Heart right ventricle (tissue), 16 donors: ENCODE data around the gene MESP1. TPM values are rescaled to one million over a fixed set of nuclear protein-coding genes. Genes with fewer than 3 reads are reported as not detected.

ENCODE experiments used
- ATAC-seq, 8 donors: fragments of 200-7000 bp; cut with Tn5 transposase; one replicate each; pipeline ENCODE4 v1.9.1; 2020; ENCODE audit warnings: mild to moderate bottlenecking in 8 of 8, moderate library complexity in 8 of 8, moderate number of reproducible peaks in 1 of 8
- DNase-seq, 2 donors: peaks; one replicate each; pipeline ENCODE4 v3.0.0-alpha.2; 2020
- H3K27ac ChIP-seq, 10 donors: fragments of 200-600 bp; sonication (generic) in 2 of 10; one replicate each; pipeline versions ENCODE4 v1.5.0 to v1.8.0; 2020 to 2022; ENCODE audit warnings: mild to moderate bottlenecking in 3 of 10
- H3K27me3 ChIP-seq, 7 donors: fragments of 200-600 bp; one replicate each; pipeline ENCODE4 v1.8.0; 2021 to 2022; ENCODE audit warnings: mild to moderate bottlenecking in 2 of 7
- H3K36me3 ChIP-seq, 9 donors: fragments of 200-600 bp; sonication (generic) in 1 of 9; one replicate each; pipeline versions ENCODE4 v1.5.0 to v1.8.0; 2020 to 2022; ENCODE audit warnings: mild to moderate bottlenecking in 2 of 9
- H3K4me1 ChIP-seq, 9 donors: fragments of 200-600 bp; sonication (generic) in 1 of 9; one replicate each; pipeline versions ENCODE4 v1.5.0 to v1.8.0; 2020 to 2022; ENCODE audit warnings: mild to moderate bottlenecking in 4 of 9
- H3K4me3 ChIP-seq, 10 donors: fragments of 200-600 bp; sonication (generic) in 2 of 10; one replicate each; pipeline versions ENCODE4 v1.5.0 to v1.8.0; 2020 to 2022; ENCODE audit warnings: mild to moderate bottlenecking in 7 of 10, moderate library complexity in 2 of 10
- H3K9me3 ChIP-seq, 11 donors: fragments of 200-600 bp in 10 of 11; sonication (generic) in 2 of 11; one replicate each; pipeline versions ENCODE4 v1.5.0 to v1.8.0; 2013 to 2022; ENCODE audit warnings: mild to moderate bottlenecking in 2 of 11, control low read depth in 1 of 11, moderate library complexity in 1 of 11
- WGBS, 2 donors: extraction: QIAGEN DNeasy Blood & Tissue Kit; methylation state at CpG; one replicate each; pipeline ENCODE4 v1.1.7; 2013; ENCODE audit warnings: inconsistent platforms in 1 of 2; 5-methylcytosine and 5-hydroxymethylcytosine counted together
- intact Hi-C, 10 donors: fragments of 100-400 bp; cut with DNase I; formaldehyde crosslinking; loops; one replicate each; pipeline versions ENCODE4 v1.11.1 to v1.14.2; 2022
- polyA plus RNA-seq, 2 donors: library from polyadenylated mRNA; stranded (reverse); fragments of 200-250 nt; gene quantifications; one replicate each; pipeline ENCODE4 v1.2.3, GENCODE V29; 2013
- total RNA-seq, 10 donors: library from RNA; stranded (reverse); fragmentation: NEBNext Ultra II Directional in 3 of 10; extraction: Animal tissue kit (Norgen Biotek cat#: 25700) in 3 of 10; gene quantifications; one replicate each; pipeline versions ENCODE4 v1.2.1 to v1.2.4, GENCODE V29; 2021 to 2023
- TF ChIP-seq, protein P1 (sequence below), 9 donors: fragments of 200-600 bp; sonication (generic) in 2 of 9; IDR thresholded peaks; one replicate each; pipeline versions ENCODE4 v1.5.0 to v1.8.0; 2021 to 2022; ENCODE audit warnings: antibody characterized with exemption in 9 of 9, mild to moderate bottlenecking in 5 of 9, moderate library complexity in 1 of 9
- donor health status: Arrhythmogenic right ventricular cardiomyopathy.
- donor health status: ischemic (EF 13 %, LVEDD 7.1; RV severe dilation, severe dysfunction).
- donor health status: healthy with polysubstance abuse.
- donor health status: DM: no; HTN: yes; CAD: no.
- donor health status: DM: no; HTN: no; CAD: no.
- donor health status: ischemic (EF 25% LVEDD 6.9; RV normal size, moderate dysfunction).
- donor health status: ischemic (EF 25% LVEDD 5.7; RV mildly dilated, moderate dysfunction).
- donor health status: healthy.
- donor health status: DM: yes; HTN: yes; CAD: no.
- donor health status: Ischemic cardiomyopathy.
- donor health status: ischemic (EF 35%, LVEDD 5.7; RV mildly dilated, moderate dysfunction).
- donor health status: nonischemic (EF 11% LVEDD 7.7; RV severe dilation, severe dysfunction).
- donor health status: DM: yes; HTN: yes; CAD: no.
- donor health status: PGD.
- donor health status: ischemic (EF 29% LVEDD 5.4; RV normal size, mild dysfunction).
- donor health status: nonischemic (EF 23%, LVEDD 6.1; RV moderate dilation, normal function).

The MESP1 gene
- total and polyA plus RNA-seq, 12 donors: 1.3 to 9.2 (median 5.6) TPM

DNA sequence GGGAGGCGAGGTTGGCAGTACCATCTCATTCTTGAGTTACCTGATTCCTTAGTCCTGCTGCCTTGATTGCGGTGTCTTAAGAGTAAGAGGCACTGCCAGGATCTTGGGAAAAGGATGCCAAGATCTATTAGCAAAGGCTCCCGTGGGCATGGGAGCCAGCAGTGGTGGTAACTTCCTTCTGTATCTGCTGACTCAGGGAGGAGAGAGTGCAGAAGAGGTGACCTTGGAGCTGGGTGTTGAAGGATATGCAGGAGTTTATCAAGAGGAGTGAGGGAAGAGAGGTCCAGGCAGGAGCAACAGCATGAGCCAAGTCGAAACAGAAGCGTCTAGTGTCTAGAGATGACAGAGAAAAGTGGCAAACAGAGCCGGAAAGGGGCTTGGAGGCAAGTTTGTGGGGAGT, 29.6 kb upstream of the MESP1 start:
- H3K27me3 ChIP-seq: peaks cover 0 to 14% (median 0%) of the 10 kb centered on the region in 7 donors

GRCh38 chr15:89778861-89779260, 27.8 kb upstream of the MESP1 start:
- TF ChIP-seq, protein P1, sequence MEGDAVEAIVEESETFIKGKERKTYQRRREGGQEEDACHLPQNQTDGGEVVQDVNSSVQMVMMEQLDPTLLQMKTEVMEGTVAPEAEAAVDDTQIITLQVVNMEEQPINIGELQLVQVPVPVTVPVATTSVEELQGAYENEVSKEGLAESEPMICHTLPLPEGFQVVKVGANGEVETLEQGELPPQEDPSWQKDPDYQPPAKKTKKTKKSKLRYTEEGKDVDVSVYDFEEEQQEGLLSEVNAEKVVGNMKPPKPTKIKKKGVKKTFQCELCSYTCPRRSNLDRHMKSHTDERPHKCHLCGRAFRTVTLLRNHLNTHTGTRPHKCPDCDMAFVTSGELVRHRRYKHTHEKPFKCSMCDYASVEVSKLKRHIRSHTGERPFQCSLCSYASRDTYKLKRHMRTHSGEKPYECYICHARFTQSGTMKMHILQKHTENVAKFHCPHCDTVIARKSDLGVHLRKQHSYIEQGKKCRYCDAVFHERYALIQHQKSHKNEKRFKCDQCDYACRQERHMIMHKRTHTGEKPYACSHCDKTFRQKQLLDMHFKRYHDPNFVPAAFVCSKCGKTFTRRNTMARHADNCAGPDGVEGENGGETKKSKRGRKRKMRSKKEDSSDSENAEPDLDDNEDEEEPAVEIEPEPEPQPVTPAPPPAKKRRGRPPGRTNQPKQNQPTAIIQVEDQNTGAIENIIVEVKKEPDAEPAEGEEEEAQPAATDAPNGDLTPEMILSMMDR (IDR thresholded peaks at IDR 0.05): no peak
- DNase-seq: no peak
- H3K36me3 ChIP-seq: no peaks in the 10 kb centered on the region
- no peaks in the 10 kb centered on the region for H3K9me3 ChIP-seq
- H3K4me3 ChIP-seq: no peak overlapping the region
- H3K27ac ChIP-seq: no peak overlapping the region
- intact Hi-C loops: loop anchor here in 1 of 10 donors (5.0 kb wide), 1 partner anchor 33 kb away; the partner anchor contains the start of gene ANPEP
- WGBS, 2 donors: 85 to 94% methylated on average over 4 of the region's 4 CpGs
- H3K4me1 ChIP-seq: peaks cover 7 to 46% (median 14%) of the 10 kb centered on the region in 9 donors
- peaks cover 0 to 14% (median 0%) of the 10 kb centered on the region in 7 donors for H3K27me3 ChIP-seq
- ATAC-seq: no peak

More for the DNA sequence above, 29.6 kb upstream of the MESP1 start:
- no peak for DNase-seq
- intact Hi-C loops: no loop called here
- H3K4me1 ChIP-seq: peaks cover 7 to 46% (median 14%) of the 10 kb centered on the region in 9 donors
- peaks cover 0 to 14% (median 0%) of the 10 kb centered on the region in 9 donors for H3K36me3 ChIP-seq
- H3K27ac ChIP-seq: no peak overlapping the region
- no peak overlapping the region for H3K4me3 ChIP-seq
- no peaks in the 10 kb centered on the region for H3K9me3 ChIP-seq
- 77 to 79% methylated on average over 6 of the region's 6 CpGs for WGBS, 2 donors
- no peak for ATAC-seq
- TF ChIP-seq, protein P1 (IDR thresholded peaks at IDR 0.05): no peak

- ATAC-seq (no peak), DNase-seq (no peak)
- Histone ChIP-seq H3K4me1 (peaks cover 7 to 46% (median 14%) of the 10 kb centered on the region in 9 donors), H3K4me3 (no peak overlapping the region), H3K27ac (no peak overlapping the region), H3K27me3 (peaks cover 0 to 14% (median 0%) of the 10 kb centered on the region in 7 donors), H3K9me3 (no peaks in the 10 kb centered on the region), H3K36me3 (no peaks in the 10 kb centered on the region)
- TF ChIP-seq, protein P1 (IDR thresholded peaks at IDR 0.05): no peak
- 85% methylated on average over 10 of the region's 10 CpGs for WGBS, 2 donors
- intact Hi-C loops: loop anchor here in 1 of 10 donors (5.0 kb wide), 1 partner anchor 34 kb away; the partner anchor contains the start of gene ANPEP
These were observed 26.8 kb upstream of the MESP1 start for GRCh38 chr15:89777782-89778380.

DNA sequence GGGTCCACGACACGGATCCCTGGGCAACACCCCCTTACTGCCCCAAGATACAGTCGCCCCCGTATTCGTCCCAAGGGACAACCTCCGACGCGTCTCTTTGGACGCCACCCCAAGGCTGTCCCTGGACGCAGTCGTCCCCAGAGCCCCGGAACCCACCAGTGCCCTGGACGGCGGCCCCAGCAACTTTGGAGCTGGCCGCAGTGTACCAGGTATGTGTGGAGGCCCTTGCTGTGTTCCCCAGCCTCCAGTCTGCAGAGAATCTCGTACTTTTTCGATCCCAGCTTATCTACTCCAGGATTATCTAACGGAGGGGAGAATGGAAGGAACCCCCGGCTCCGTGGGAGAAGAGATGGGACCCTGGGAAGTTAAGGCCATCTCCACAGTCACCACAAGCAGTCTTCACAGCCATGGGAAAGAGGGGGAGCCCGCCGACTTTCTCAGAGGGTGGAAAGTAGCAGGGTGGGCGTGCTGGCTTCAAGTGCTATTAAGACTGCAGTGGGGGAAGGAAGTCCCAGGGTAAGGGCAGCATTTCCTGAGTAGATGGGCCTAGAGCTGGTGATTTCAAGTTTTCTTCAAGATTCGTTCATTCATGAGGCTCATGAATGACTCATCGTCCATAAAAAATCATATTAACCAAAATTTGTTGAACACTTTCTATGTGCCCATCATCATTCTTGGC, 26.2 kb upstream of the MESP1 start:
- Histone ChIP-seq H3K4me3 (peak overlapping the region in 9 of 10 donors; percentile 17 to 57 (median 51)), H3K4me1 (peaks cover 7 to 40% (median 14%) of the 10 kb centered on the region in 9 donors), H3K27ac (peak overlapping the region in 1 of 10 donors; percentile 43), H3K27me3 (peaks cover 0 to 14% (median 0%) of the 10 kb centered on the region in 7 donors), H3K9me3 (no peaks in the 10 kb centered on the region), H3K36me3 (no peaks in the 10 kb centered on the region)
- WGBS, 2 donors: 43 to 51% methylated on average over 25 of the region's 25 CpGs
- intact Hi-C loops: loop anchor here in 1 of 10 donors (5.0 kb wide), 1 partner anchor 35 kb away; the partner anchor contains the start of gene ANPEP
- ATAC-seq (peak in 4 of 8 donors; percentile 4 to 29 (median 13)), DNase-seq (no peak)
- TF ChIP-seq, protein P1 (IDR thresholded peaks at IDR 0.05): no peak
